ENCODE results near the gene BRK1. TPM values are rescaled to one million over a fixed set of nuclear protein-coding genes. Genes with fewer than 3 reads are reported as not detected.
A peak's percentile ranks its signal among the peaks of the same experiment; 100 is the strongest.

BRK1 gene
- total and polyA plus RNA-seq, 4 donors, result 103 to 372 (median 197) TPM

DNA sequence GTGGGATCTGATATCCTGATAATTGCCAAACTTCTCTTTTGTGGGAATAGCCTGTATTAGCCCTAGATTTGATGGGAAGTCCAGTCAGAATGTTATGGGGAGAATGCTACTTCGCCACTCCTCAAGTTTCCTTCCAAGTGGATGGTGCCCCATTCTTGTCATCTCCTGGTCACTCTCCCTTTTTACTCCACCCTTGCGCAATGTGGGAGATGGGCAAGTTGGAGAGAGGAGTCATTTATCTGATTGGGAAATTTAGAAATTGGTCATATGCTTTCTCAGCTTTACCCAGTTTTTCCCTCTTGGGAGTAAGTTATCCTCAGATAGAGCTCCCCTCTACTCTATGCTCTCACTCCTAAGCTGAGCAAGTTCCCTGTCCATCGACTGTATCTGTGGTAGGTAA, 21.8 kb upstream of the BRK1 start:
- intact Hi-C loops (cut with DNase I), result no loop called here
- Histone ChIP-seq H3K36me3 (ENCODE audit: control insufficient read depth in 1 of 2, insufficient read depth in 2 of 2, low read length in 1 of 2) (no peaks in the 10 kb centered on the region), H3K9me3 (ENCODE audit: control insufficient read depth, low read length) (no peaks in the 10 kb centered on the region), H3K27ac (ENCODE audit: low read depth in 1 of 2, low read length in 2 of 2) (no peak overlapping the region), H3K27me3 (ENCODE audit: control insufficient read depth in 1 of 2, insufficient read depth in 2 of 2, low read length in 1 of 2) (no peaks in the 10 kb centered on the region), H3K4me1 (ENCODE audit: control insufficient read depth in 1 of 2, insufficient read depth in 2 of 2, low read length in 2 of 2) (no peaks in the 10 kb centered on the region), H3K4me3 (ENCODE audit: low read length in 2 of 2) (no peak overlapping the region)
- WGBS, 2 donors, result 95 to 97% methylated on average over 3 of the region's 3 CpGs
- no peak for DNase-seq
- no peak for ATAC-seq (ENCODE audit: low FRiP score)

DNA sequence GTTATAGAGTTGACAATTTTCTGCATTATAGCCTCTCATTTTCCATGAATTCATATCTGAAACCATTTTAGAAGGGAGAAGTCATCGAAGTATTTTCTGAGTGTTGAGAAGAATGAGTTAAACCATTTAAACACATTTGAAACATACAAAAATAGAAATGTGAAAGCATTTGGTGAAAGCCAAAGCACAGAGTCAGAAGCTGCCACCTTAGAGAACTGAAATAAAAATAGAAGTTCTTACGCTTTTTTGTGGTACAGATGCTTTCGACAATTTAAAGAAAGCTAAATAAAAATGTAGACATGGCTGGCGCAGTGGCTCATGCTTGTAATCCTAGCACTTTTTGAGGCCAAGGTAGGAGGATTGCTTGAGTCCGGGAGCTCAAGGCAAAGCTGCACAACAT, 16.4 kb upstream of the BRK1 start:
- no peak for DNase-seq
- intact Hi-C loops (cut with DNase I), result no loop called here
- no peak for ATAC-seq (ENCODE audit: low FRiP score)
- Histone ChIP-seq H3K4me1 (ENCODE audit: control insufficient read depth in 1 of 2, insufficient read depth in 2 of 2, low read length in 2 of 2) (no peaks in the 10 kb centered on the region), H3K27ac (ENCODE audit: low read depth in 1 of 2, low read length in 2 of 2) (no peak overlapping the region), H3K36me3 (ENCODE audit: control insufficient read depth in 1 of 2, insufficient read depth in 2 of 2, low read length in 1 of 2) (no peaks in the 10 kb centered on the region), H3K27me3 (ENCODE audit: control insufficient read depth in 1 of 2, insufficient read depth in 2 of 2, low read length in 1 of 2) (no peaks in the 10 kb centered on the region), H3K4me3 (ENCODE audit: low read length in 2 of 2) (no peak overlapping the region), H3K9me3 (ENCODE audit: control insufficient read depth, low read length) (no peaks in the 10 kb centered on the region)
- 41 to 48% methylated on average over 5 of the region's 5 CpGs for WGBS, 2 donors

- no peaks in the 10 kb centered on the region for H3K4me1 ChIP-seq (ENCODE audit: control insufficient read depth in 1 of 2, insufficient read depth in 2 of 2, low read length in 2 of 2)
- intact Hi-C loops (cut with DNase I), result no loop called here
- H3K4me3 ChIP-seq (ENCODE audit: low read length in 2 of 2), result no peak overlapping the region
- DNase-seq, result no peak
- no peaks in the 10 kb centered on the region for H3K36me3 ChIP-seq (ENCODE audit: control insufficient read depth in 1 of 2, insufficient read depth in 2 of 2, low read length in 1 of 2)
- ATAC-seq (ENCODE audit: low FRiP score), result no peak
- H3K27me3 ChIP-seq (ENCODE audit: control insufficient read depth in 1 of 2, insufficient read depth in 2 of 2, low read length in 1 of 2), result no peaks in the 10 kb centered on the region
- no peaks in the 10 kb centered on the region for H3K9me3 ChIP-seq (ENCODE audit: control insufficient read depth, low read length)
- 77 to 86% methylated on average over 2 of the region's 2 CpGs for WGBS, 2 donors
- no peak overlapping the region for H3K27ac ChIP-seq (ENCODE audit: low read depth in 1 of 2, low read length in 2 of 2)
These were observed 8.6 kb upstream of the BRK1 start for GRCh38 chr3:10106919-10107318.

GRCh38 chr3:10108091-10108490, 7.4 kb upstream of the BRK1 start, which contains the start of gene FANCD2OS:
TSS of gene FANCD2OS (minus strand) at chr3:10108255. CDS start at chr3:10104774, 3,481 bp downstream.
- intact Hi-C loops (cut with DNase I), result no loop called here
- no peaks in the 10 kb centered on the region for H3K36me3 ChIP-seq (ENCODE audit: control insufficient read depth in 1 of 2, insufficient read depth in 2 of 2, low read length in 1 of 2)
- no peaks in the 10 kb centered on the region for H3K27me3 ChIP-seq (ENCODE audit: control insufficient read depth in 1 of 2, insufficient read depth in 2 of 2, low read length in 1 of 2)
- DNase-seq (no peak), ATAC-seq (ENCODE audit: low FRiP score) (no peak)
- H3K4me1 ChIP-seq (ENCODE audit: control insufficient read depth in 1 of 2, insufficient read depth in 2 of 2, low read length in 2 of 2), result no peaks in the 10 kb centered on the region
- 66 to 67% methylated on average over 27 to 28 of the region's 28 CpGs for WGBS, 2 donors
- H3K9me3 ChIP-seq (ENCODE audit: control insufficient read depth, low read length), result no peaks in the 10 kb centered on the region
- no peak within 1 kb of the TSS for H3K4me3 ChIP-seq (ENCODE audit: low read length in 2 of 2)
- H3K27ac ChIP-seq (ENCODE audit: low read depth in 1 of 2, low read length in 2 of 2), result no peak within 1 kb of the TSS

- ATAC-seq (ENCODE audit: low FRiP score) (peak; percentile 32), DNase-seq (no peak)
- H3K27me3 ChIP-seq (ENCODE audit: control insufficient read depth in 1 of 2, insufficient read depth in 2 of 2, low read length in 1 of 2), result no peaks in the 10 kb centered on the region
- peak overlapping the region; percentile 51 to 71 for H3K4me3 ChIP-seq (ENCODE audit: low read length in 2 of 2)
- no peak overlapping the region for H3K27ac ChIP-seq (ENCODE audit: low read depth in 1 of 2, low read length in 2 of 2)
- intact Hi-C loops (cut with DNase I), result loop anchor here (5.0 to 10.0 kb wide), 2 partner anchors 91 to 111 kb away; partner anchors contain the start of gene FANCD2 (in 1 of the 2)
- WGBS, 2 donors, result 0% methylated on average over 10 of the region's 10 CpGs
- no peaks in the 10 kb centered on the region for H3K9me3 ChIP-seq (ENCODE audit: control insufficient read depth, low read length)
- H3K4me1 ChIP-seq (ENCODE audit: control insufficient read depth in 1 of 2, insufficient read depth in 2 of 2, low read length in 2 of 2), result no peaks in the 10 kb centered on the region
- H3K36me3 ChIP-seq (ENCODE audit: control insufficient read depth in 1 of 2, insufficient read depth in 2 of 2, low read length in 1 of 2), result no peaks in the 10 kb centered on the region
These were observed 624 bp downstream of the BRK1 start for GRCh38 chr3:10116138-10116460.

DNA sequence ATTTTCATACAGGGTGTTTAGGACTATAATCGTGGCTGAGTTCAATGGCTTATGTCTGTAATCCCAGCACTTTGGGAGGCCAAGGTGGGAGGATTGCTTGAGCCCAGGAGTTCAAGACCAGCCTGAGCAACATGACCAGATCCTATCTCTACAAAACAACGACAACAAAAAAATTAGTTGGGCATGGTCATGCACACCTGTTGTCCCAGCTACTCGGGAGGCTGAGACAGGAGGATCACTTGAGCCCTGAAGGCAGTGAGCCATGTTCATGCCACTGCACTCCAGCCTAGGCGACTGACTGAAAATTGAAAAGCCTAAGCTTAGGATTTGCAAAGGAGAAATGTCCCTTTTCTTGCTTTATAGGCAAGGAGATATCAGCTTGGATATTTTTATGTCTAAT, 1.5 kb downstream of the BRK1 start:
- no peaks in the 10 kb centered on the region for H3K27me3 ChIP-seq (ENCODE audit: control insufficient read depth in 1 of 2, insufficient read depth in 2 of 2, low read length in 1 of 2)
- no peak overlapping the region for H3K27ac ChIP-seq (ENCODE audit: low read depth in 1 of 2, low read length in 2 of 2)
- no peaks in the 10 kb centered on the region for H3K36me3 ChIP-seq (ENCODE audit: control insufficient read depth in 1 of 2, insufficient read depth in 2 of 2, low read length in 1 of 2)
- no peak overlapping the region for H3K4me3 ChIP-seq (ENCODE audit: low read length in 2 of 2)
- no peaks in the 10 kb centered on the region for H3K4me1 ChIP-seq (ENCODE audit: control insufficient read depth in 1 of 2, insufficient read depth in 2 of 2, low read length in 2 of 2)
- intact Hi-C loops (cut with DNase I), result loop anchor here (5.0 to 10.0 kb wide), 2 partner anchors 92 to 110 kb away; partner anchors contain the start of gene FANCD2 (in 1 of the 2)
- no peaks in the 10 kb centered on the region for H3K9me3 ChIP-seq (ENCODE audit: control insufficient read depth, low read length)
- DNase-seq (no peak), ATAC-seq (ENCODE audit: low FRiP score) (no peak)
- WGBS, 2 donors, result 89 to 92% methylated on average over 4 of the region's 4 CpGs

DNA sequence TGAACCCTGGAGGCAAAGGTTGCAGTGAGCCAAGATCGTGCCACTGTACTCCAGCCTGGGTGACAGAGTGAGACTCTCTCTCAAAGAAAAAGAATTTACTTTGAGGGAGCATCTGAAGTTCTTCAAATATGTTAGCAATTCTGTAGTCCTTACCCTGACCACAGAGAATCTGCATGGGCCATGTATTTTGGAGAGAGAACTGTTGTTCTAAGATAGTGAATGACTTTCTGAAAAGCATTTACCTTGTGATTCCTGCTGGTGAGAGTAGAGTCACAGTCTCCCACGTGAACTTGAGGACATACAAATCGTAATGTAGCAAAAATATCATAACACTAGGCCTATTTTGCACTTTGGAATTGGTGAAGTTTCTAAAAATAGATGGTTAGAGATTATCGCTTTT, 3.9 kb downstream of the BRK1 start:
- intact Hi-C loops (cut with DNase I), result loop anchor here (5.0 to 10.0 kb wide), 2 partner anchors 95 to 108 kb away; partner anchors contain the start of gene FANCD2 (in 1 of the 2)
- no peak overlapping the region for H3K4me3 ChIP-seq (ENCODE audit: low read length in 2 of 2)
- ATAC-seq (ENCODE audit: low FRiP score) (no peak), DNase-seq (no peak)
- H3K9me3 ChIP-seq (ENCODE audit: control insufficient read depth, low read length), result no peaks in the 10 kb centered on the region
- no peaks in the 10 kb centered on the region for H3K36me3 ChIP-seq (ENCODE audit: control insufficient read depth in 1 of 2, insufficient read depth in 2 of 2, low read length in 1 of 2)
- H3K4me1 ChIP-seq (ENCODE audit: control insufficient read depth in 1 of 2, insufficient read depth in 2 of 2, low read length in 2 of 2), result no peaks in the 10 kb centered on the region
- H3K27me3 ChIP-seq (ENCODE audit: control insufficient read depth in 1 of 2, insufficient read depth in 2 of 2, low read length in 1 of 2), result no peaks in the 10 kb centered on the region
- WGBS, 2 donors, result 21 to 30% methylated on average over 4 of the region's 4 CpGs
- H3K27ac ChIP-seq (ENCODE audit: low read depth in 1 of 2, low read length in 2 of 2), result no peak overlapping the region

DNA sequence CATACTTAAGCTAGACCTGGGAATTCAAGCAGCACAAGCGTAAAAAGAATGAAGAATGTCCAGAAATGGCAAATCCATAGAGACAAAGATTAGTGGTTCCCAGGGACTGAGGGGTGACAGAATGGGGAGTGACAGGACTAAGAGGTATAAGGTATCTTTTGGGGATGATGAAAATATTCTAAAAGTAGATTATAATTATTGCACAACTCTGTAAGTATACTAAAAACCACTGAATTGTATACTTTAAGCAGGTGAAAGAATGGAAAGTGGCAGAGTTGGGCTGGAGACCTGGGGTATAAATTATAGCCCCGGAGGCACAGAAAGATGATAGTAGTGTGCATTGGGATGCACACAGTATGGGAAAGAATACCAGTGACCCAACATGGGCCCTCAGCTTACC, 5.6 kb downstream of the BRK1 start:
- H3K27ac ChIP-seq (ENCODE audit: low read depth in 1 of 2, low read length in 2 of 2), result no peak overlapping the region
- ATAC-seq (ENCODE audit: low FRiP score) (no peak), DNase-seq (no peak)
- no peaks in the 10 kb centered on the region for H3K4me1 ChIP-seq (ENCODE audit: control insufficient read depth in 1 of 2, insufficient read depth in 2 of 2, low read length in 2 of 2)
- intact Hi-C loops (cut with DNase I), result no loop called here
- 87 to 91% methylated on average over 2 of the region's 2 CpGs for WGBS, 2 donors
- no peak overlapping the region for H3K4me3 ChIP-seq (ENCODE audit: low read length in 2 of 2)
- no peaks in the 10 kb centered on the region for H3K27me3 ChIP-seq (ENCODE audit: control insufficient read depth in 1 of 2, insufficient read depth in 2 of 2, low read length in 1 of 2)
- no peaks in the 10 kb centered on the region for H3K9me3 ChIP-seq (ENCODE audit: control insufficient read depth, low read length)
- H3K36me3 ChIP-seq (ENCODE audit: control insufficient read depth in 1 of 2, insufficient read depth in 2 of 2, low read length in 1 of 2), result peaks cover 3 to 4% of the 10 kb centered on the region in 2 donors

DNA sequence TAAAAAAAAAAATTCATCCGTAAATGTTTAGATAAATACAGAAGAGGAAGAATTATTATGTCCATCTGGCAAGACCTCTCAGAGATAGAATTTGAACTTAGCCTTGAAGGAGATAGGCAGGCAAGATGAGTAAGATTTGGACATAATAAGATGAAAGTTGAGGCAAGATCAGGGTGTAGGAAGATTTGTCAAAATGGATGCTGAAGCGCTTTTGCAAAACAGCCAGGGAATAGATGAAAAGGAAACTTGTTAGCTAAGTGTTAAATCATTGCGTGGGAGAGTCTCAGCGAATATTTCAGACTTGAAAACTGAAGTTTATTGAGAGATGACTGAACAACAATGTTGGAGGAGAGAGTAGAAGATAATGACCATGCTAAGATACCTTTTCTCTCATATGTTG, 7.2 kb downstream of the BRK1 start:
- WGBS, 2 donors, result 88 to 90% methylated on average over 4 of the region's 4 CpGs
- intact Hi-C loops (cut with DNase I), result no loop called here
- DNase-seq, result no peak
- Histone ChIP-seq H3K4me3 (ENCODE audit: low read length in 2 of 2) (no peak overlapping the region), H3K27ac (ENCODE audit: low read depth in 1 of 2, low read length in 2 of 2) (no peak overlapping the region), H3K27me3 (ENCODE audit: control insufficient read depth in 1 of 2, insufficient read depth in 2 of 2, low read length in 1 of 2) (no peaks in the 10 kb centered on the region), H3K9me3 (ENCODE audit: control insufficient read depth, low read length) (no peaks in the 10 kb centered on the region), H3K4me1 (ENCODE audit: control insufficient read depth in 1 of 2, insufficient read depth in 2 of 2, low read length in 2 of 2) (no peaks in the 10 kb centered on the region), H3K36me3 (ENCODE audit: control insufficient read depth in 1 of 2, insufficient read depth in 2 of 2, low read length in 1 of 2) (peaks cover 3 to 7% of the 10 kb centered on the region in 2 donors)
- no peak for ATAC-seq (ENCODE audit: low FRiP score)

All from aorta (tissue), 5 donors.